Measurements from ENCODE around the gene ZNF681. TPM values are rescaled to one million over a fixed set of nuclear protein-coding genes. Genes with fewer than 3 reads are reported as not detected.

Gene ZNF681
- 0.72 and 0.85 TPM in 2 replicates for total RNA-seq

DNA sequence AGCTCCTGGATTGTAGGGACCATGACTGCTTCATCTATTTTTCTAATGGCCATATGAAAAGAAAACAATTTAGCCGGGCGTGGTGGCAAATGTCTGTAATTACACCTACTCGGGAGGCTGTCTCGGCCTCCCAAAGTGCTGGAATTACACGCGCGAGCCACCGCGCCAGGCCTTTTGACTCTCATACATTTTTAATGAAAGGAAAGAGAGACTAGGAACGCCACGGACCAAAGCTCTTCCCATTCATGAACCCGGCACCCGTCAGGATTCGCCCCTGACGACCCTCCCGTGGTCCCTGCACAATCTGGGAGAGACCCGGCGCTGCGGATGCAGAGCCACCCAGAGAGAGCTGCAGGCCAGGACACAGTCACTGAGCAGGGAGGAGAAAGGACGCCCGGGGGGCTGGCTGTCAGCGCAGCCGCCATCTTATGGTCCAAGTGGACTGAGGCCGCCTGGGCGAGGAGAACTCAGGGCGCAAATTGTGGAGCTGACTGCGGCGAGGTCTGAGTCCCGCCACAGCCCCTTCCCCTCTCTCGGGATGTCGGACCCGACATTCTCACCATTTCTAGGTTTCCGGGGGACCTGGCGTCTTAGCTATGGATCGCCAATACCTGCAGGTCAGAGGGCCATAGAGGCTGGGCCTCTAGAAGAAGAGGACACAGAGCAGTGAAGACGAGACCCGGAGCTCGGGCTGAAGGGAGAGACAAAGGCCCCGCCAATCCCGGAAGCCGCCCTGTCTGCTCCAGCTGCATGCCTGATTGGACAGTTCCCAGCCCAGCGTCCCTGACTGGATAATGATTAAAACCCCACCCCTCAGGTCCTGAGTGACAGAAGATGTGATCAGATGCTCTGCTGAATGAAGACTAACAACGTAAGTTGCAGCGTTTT, at the start of gene ZNF681:
Gene ZNF681, minus strand, starts transcription at position 705 of the 888 bp plus-strand sequence. Its CDS starts 142 bp downstream, at position 563.

Other genes starting within 250 kb of the ZNF681 start
- 4.3 and 6.3 TPM in 2 replicates for gene ZNF675, start 71.7 kb downstream of the ZNF681 start, total RNA-seq
- 0.85 and 1.2 TPM in 2 replicates for gene ZNF726, start 156.0 kb upstream of the ZNF681 start, total RNA-seq

Data from tracheal epithelial cell (primary cell).